OCI-LY7 (cell line): ENCODE measurements around the gene PAX2. TPM values are rescaled to one million over a fixed set of nuclear protein-coding genes. Genes with fewer than 3 reads are reported as not detected.

Source experiments
- BruUV-seq: library from RNA; stranded (reverse); fragments of 400-500 nt; replicated peaks from 2 replicates; lab custom pipeline; 2021; lab: Mats Ljungman, UMichigan
- CTCF ChIA-PET: fragments of 300-600 bp; sonication (Branson Sonifier 250); formaldehyde crosslinking; loops from one replicate; lab custom pipeline; 2022; ENCODE audit warnings: antibody characterized with exemption; ENCODE audit not compliant: unreplicated experiment; lab: Charles Lee
- POLR2A ChIA-PET: fragments of 300-600 bp; sonication (Branson Sonifier 250); formaldehyde crosslinking; loops from one replicate; lab custom pipeline; 2022; ENCODE audit warnings: antibody characterized with exemption; lab: Charles Lee
- DNase-seq: peaks from one replicate; pipeline ENCODE4 v3.0.0-alpha.2; 2015; ENCODE audit warnings: low spot score
- H2AFZ ChIP-seq: fragments of 200-600 bp; sonication (generic), shearing (Covaris generic); 2 replicates; pipeline ENCODE4 v1.6.1; 2014; ENCODE audit warnings: mild to moderate bottlenecking, antibody characterized with exemption, low read length, moderate library complexity
- H3K27ac ChIP-seq: fragments of 200-600 bp; sonication (generic); 2 replicates; pipeline ENCODE4 v1.5.1; 2014; ENCODE audit warnings: mixed run types, low read depth, mild to moderate bottlenecking, moderate library complexity, low read length, inconsistent platforms; ENCODE audit not compliant: poor library complexity, severe bottlenecking
- H3K36me3 ChIP-seq: fragments of 200-600 bp; sonication (generic); 2 replicates; pipeline ENCODE4 v1.6.1; 2014; ENCODE audit warnings: mild to moderate bottlenecking, antibody characterized with exemption, low read length, moderate library complexity, mixed read lengths; ENCODE audit not compliant: insufficient read depth
- H3K4me1 ChIP-seq: fragments of 200-600 bp; sonication (generic); 2 replicates; pipeline ENCODE4 v1.5.1; 2014; ENCODE audit warnings: mild to moderate bottlenecking, low read length; ENCODE audit not compliant: insufficient read depth, poor library complexity, severe bottlenecking
- H3K4me2 ChIP-seq: fragments of 200-600 bp; sonication (generic); 2 replicates; pipeline ENCODE4 v1.6.1; 2014; ENCODE audit warnings: mild to moderate bottlenecking, low read length
- H3K4me3 ChIP-seq: fragments of 200-600 bp; sonication (generic); 2 replicates; pipeline ENCODE4 v1.5.1; 2014; ENCODE audit warnings: mild to moderate bottlenecking, low read depth, low read length; ENCODE audit not compliant: poor library complexity, severe bottlenecking
- H3K79me2 ChIP-seq: fragments of 200-600 bp; sonication (generic); 2 replicates; pipeline ENCODE4 v1.6.1; 2016; ENCODE audit warnings: low read depth, mild to moderate bottlenecking, low read length, moderate library complexity, mixed read lengths; ENCODE audit not compliant: insufficient read depth
- H3K9me2 ChIP-seq: fragments of 200-600 bp; sonication (generic); 2 replicates; pipeline ENCODE4 v1.6.1; 2016; ENCODE audit warnings: mild to moderate bottlenecking, low read length, mixed read lengths; ENCODE audit not compliant: insufficient read depth
- H3K9me3 ChIP-seq: fragments of 200-600 bp; sonication (generic); 2 replicates; pipeline ENCODE4 v1.6.1; 2014; ENCODE audit warnings: mild to moderate bottlenecking, mixed run types, low read length, mixed read lengths
- H4K20me1 ChIP-seq: fragments of 200-600 bp; sonication (generic); 2 replicates; pipeline ENCODE4 v1.6.1; 2014; ENCODE audit warnings: mild to moderate bottlenecking, antibody characterized with exemption, low read length, moderate library complexity, mixed read lengths; ENCODE audit not compliant: insufficient read depth
- EZH2phosphoT487 ChIP-seq: fragments of 200-600 bp; sonication (generic); IDR thresholded peaks from 2 replicates; pipeline ENCODE4 v1.6.1; 2018; ENCODE audit warnings: low read depth, borderline replicate concordance, mild to moderate bottlenecking, mixed run types, antibody characterized with exemption, low read length, moderate library complexity, mixed read lengths
- intact Hi-C: fragments of 100-400 bp; cut with micrococcal nuclease; formaldehyde crosslinking; loops from one replicate; pipeline ENCODE4 v1.10.0; 2022; ENCODE audit not compliant: unreplicated experiment
- total RNA-seq, 2 experiments: library from RNA; depleted of rRNA in 1 of 2; stranded (reverse); fragments of >200 nt in 1 of 2; shearing (Covaris generic) in 1 of 2; gene quantifications; 2 replicates each; pipeline ENCODE4 v1.2.3, GENCODE V29; 2014 to 2022
- TF ChIP-seq, protein P1 (sequence below): fragments of 200-600 bp; sonication (generic); conservative IDR thresholded peaks from 2 replicates; pipeline ENCODE4 v1.5.1; 2014; ENCODE audit warnings: mild to moderate bottlenecking, antibody characterized with exemption, low read length, moderate library complexity, mixed read lengths

PAX2 gene
- total RNA-seq, 2 experiments from 2014 or later: not detected

DNA sequence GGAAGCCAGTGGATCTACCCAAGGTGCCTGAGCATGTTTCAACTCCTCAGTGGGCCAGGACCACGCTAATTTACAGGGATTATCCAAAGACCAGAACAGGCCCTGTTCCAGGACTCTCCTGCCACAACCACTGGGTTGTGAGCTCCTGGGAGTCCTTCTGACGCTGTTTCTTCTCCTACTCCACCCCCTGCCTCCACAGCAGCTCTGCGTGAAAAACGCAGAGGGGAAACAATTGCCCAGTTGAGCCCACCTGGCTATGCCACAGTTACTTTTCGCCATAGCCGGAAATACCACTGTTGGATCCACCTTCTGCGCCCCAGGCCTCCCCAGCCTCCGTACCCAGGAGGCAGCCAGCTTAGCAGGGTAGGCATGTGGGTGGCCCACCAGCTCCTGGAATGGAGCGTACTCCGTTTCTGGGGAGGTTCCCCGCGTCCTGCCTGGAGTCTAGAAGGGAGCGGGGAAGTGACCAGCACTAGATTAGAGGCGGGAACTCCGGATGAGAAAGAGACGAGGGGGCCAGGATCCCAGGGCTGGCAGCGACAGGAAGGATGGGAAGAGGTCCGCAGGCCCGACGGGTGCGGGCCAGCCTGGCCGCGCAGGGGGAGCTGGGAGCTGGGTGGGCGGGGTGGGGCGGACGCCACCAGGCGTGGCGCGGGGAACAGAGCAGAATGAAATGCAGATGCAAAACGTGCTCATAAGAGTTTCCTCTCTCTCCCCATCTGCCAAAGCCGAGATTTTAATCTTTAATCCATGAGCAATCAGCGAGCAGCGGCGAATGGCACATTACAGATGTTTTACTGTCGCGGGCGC is 32.1 kb upstream of the PAX2 start:
- Histone ChIP-seq H3K36me3 (no peaks in the 10 kb centered on the region), H3K79me2 (no peaks in the 10 kb centered on the region), H3K27ac (no peak overlapping the region), H3K4me3 (no peak overlapping the region), H3K9me2 (no peaks in the 10 kb centered on the region), H3K9me3 (no peaks in the 10 kb centered on the region), H3K4me2 (no peak overlapping the region), H3K4me1 (no peaks in the 10 kb centered on the region), H4K20me1 (no peaks in the 10 kb centered on the region; the same call in 1 of the 2 replicates), H2AFZ (no peak overlapping the region)
- TF ChIP-seq, protein P1, sequence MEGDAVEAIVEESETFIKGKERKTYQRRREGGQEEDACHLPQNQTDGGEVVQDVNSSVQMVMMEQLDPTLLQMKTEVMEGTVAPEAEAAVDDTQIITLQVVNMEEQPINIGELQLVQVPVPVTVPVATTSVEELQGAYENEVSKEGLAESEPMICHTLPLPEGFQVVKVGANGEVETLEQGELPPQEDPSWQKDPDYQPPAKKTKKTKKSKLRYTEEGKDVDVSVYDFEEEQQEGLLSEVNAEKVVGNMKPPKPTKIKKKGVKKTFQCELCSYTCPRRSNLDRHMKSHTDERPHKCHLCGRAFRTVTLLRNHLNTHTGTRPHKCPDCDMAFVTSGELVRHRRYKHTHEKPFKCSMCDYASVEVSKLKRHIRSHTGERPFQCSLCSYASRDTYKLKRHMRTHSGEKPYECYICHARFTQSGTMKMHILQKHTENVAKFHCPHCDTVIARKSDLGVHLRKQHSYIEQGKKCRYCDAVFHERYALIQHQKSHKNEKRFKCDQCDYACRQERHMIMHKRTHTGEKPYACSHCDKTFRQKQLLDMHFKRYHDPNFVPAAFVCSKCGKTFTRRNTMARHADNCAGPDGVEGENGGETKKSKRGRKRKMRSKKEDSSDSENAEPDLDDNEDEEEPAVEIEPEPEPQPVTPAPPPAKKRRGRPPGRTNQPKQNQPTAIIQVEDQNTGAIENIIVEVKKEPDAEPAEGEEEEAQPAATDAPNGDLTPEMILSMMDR: no peak
- no peak for TF ChIP-seq EZH2phosphoT487
- POLR2A ChIA-PET: no interaction called here
- CTCF ChIA-PET: no interaction called here
- DNase-seq: no peak
- no TSS peak for BruUV-seq
- intact Hi-C loops: no loop called here

GRCh38 chr10:100713859-100714565 is 31.4 kb upstream of the PAX2 start:
- Histone ChIP-seq H3K9me2 (no peaks in the 10 kb centered on the region), H3K36me3 (no peaks in the 10 kb centered on the region), H4K20me1 (no peaks in the 10 kb centered on the region; the same call in 1 of the 2 replicates), H3K4me2 (no peak overlapping the region), H3K27ac (no peak overlapping the region), H3K9me3 (no peaks in the 10 kb centered on the region), H2AFZ (no peak overlapping the region), H3K4me3 (no peak overlapping the region), H3K4me1 (no peaks in the 10 kb centered on the region), H3K79me2 (no peaks in the 10 kb centered on the region)
- intact Hi-C loops: no loop called here
- DNase-seq: no peak
- BruUV-seq: no TSS peak
- CTCF ChIA-PET: no interaction called here
- POLR2A ChIA-PET: no interaction called here
- no peak for TF ChIP-seq EZH2phosphoT487
- TF ChIP-seq, protein P1: no peak
